Measurements from ENCODE around the gene SPATA18. TPM values are rescaled to one million over a fixed set of nuclear protein-coding genes. Genes with fewer than 3 reads are reported as not detected.
A peak's percentile ranks its signal among the peaks of the same experiment; 100 is the strongest.

The SPATA18 gene
- total and polyA plus RNA-seq, 5 donors from 2014 or later: not detected

GRCh38 chr4:52036886-52037530, 14.1 kb upstream of the SPATA18 start:
- H3K4me3 ChIP-seq (ENCODE audit: low read depth, low read length): peak overlapping the region; percentile 75
- H3K27ac ChIP-seq (ENCODE audit: insufficient read depth, low read length, poor library complexity, severe bottlenecking): no peak overlapping the region
- H3K36me3 ChIP-seq (ENCODE audit: control insufficient read depth, insufficient read depth, low read length): no peaks in the 10 kb centered on the region
- DNase-seq (no peak), ATAC-seq (ENCODE audit: low read depth in 2 of 2) (no peak)
- H3K27me3 Mint-ChIP-seq: peaks cover 22% of the 10 kb centered on the region
- H3K27ac Mint-ChIP-seq: peak overlapping the region; percentile 65 to 76 (median 72)
- H3K4me3 Mint-ChIP-seq: peak overlapping the region; percentile 83 to 93 (median 87)
- H3K36me3 Mint-ChIP-seq: peaks cover 3% of the 10 kb centered on the region
- no peaks in the 10 kb centered on the region for H3K9me3 ChIP-seq (ENCODE audit: control insufficient read depth in 2 of 2, low read length in 2 of 2)
- peaks cover 0 to 2% (median 0%) of the 10 kb centered on the region in 7 donors for H3K9me3 Mint-ChIP-seq
- H3K4me1 Mint-ChIP-seq: peaks cover 10 to 41% (median 23%) of the 10 kb centered on the region in 4 donors
- H3K4me1 ChIP-seq (ENCODE audit: control insufficient read depth, insufficient read depth, low read length, poor library complexity, severe bottlenecking): peaks cover 12% of the 10 kb centered on the region
- H3K27me3 ChIP-seq (ENCODE audit: control insufficient read depth, insufficient read depth, low read length): peaks cover 8% of the 10 kb centered on the region

GRCh38 chr4:52037689-52038102, 13.4 kb upstream of the SPATA18 start:
- H3K36me3 Mint-ChIP-seq: peaks cover 3% of the 10 kb centered on the region
- peak; percentile 36 to 42 for ATAC-seq (ENCODE audit: low read depth in 2 of 2)

GRCh38 chr4:52038103-52038912, 12.8 kb upstream of the SPATA18 start, which contains the start of gene SGCB:
SGCB (minus strand) TSS chr4:52038299; CDS start chr4:52038259, 40 bp downstream.
- H3K9me3 Mint-ChIP-seq: peaks cover 0 to 2% (median 0%) of the 10 kb centered on the region in 7 donors

More at GRCh38 chr4:52037689-52038102, 13.4 kb upstream of the SPATA18 start:
- Histone ChIP-seq H3K27ac (ENCODE audit: insufficient read depth, low read length, poor library complexity, severe bottlenecking) (no peak overlapping the region), H3K4me3 (ENCODE audit: low read depth, low read length) (peak overlapping the region; percentile 75), H3K36me3 (ENCODE audit: control insufficient read depth, insufficient read depth, low read length) (no peaks in the 10 kb centered on the region), H3K27me3 (ENCODE audit: control insufficient read depth, insufficient read depth, low read length) (peaks cover 14% of the 10 kb centered on the region), H3K4me1 (ENCODE audit: control insufficient read depth, insufficient read depth, low read length, poor library complexity, severe bottlenecking) (peaks cover 12% of the 10 kb centered on the region), H3K9me3 (ENCODE audit: control insufficient read depth in 2 of 2, low read length in 2 of 2) (no peaks in the 10 kb centered on the region)
- Mint-ChIP-seq H3K27me3 (peaks cover 29% of the 10 kb centered on the region), H3K4me3 (peak overlapping the region; percentile 83 to 93 (median 87)), H3K27ac (peak overlapping the region; percentile 65 to 76 (median 72)), H3K9me3 (peaks cover 0 to 2% (median 0%) of the 10 kb centered on the region in 7 donors), H3K4me1 (peaks cover 10 to 41% (median 23%) of the 10 kb centered on the region in 4 donors)
- peak in 1 of 3 donors; percentile 45 for DNase-seq

GRCh38 chr4:52045028-52045427, 6.1 kb upstream of the SPATA18 start:
- no peaks in the 10 kb centered on the region for H3K4me1 ChIP-seq (ENCODE audit: control insufficient read depth, insufficient read depth, low read length, poor library complexity, severe bottlenecking)
- Mint-ChIP-seq H3K27ac (no peak overlapping the region), H3K36me3 (no peaks in the 10 kb centered on the region), H3K4me1 (peaks cover 0 to 2% (median 0%) of the 10 kb centered on the region in 4 donors), H3K9me3 (no peaks in the 10 kb centered on the region), H3K4me3 (no peak overlapping the region), H3K27me3 (peaks cover 64% of the 10 kb centered on the region)
- H3K4me3 ChIP-seq (ENCODE audit: low read depth, low read length): no peak overlapping the region
- H3K27ac ChIP-seq (ENCODE audit: insufficient read depth, low read length, poor library complexity, severe bottlenecking): no peak overlapping the region
- peaks cover 22% of the 10 kb centered on the region for H3K27me3 ChIP-seq (ENCODE audit: control insufficient read depth, insufficient read depth, low read length)
- no peak for ATAC-seq (ENCODE audit: low read depth in 2 of 2)
- H3K36me3 ChIP-seq (ENCODE audit: control insufficient read depth, insufficient read depth, low read length): no peaks in the 10 kb centered on the region
- DNase-seq: no peak
- no peaks in the 10 kb centered on the region for H3K9me3 ChIP-seq (ENCODE audit: control insufficient read depth in 2 of 2, low read length in 2 of 2)

More at GRCh38 chr4:52038103-52038912, 12.8 kb upstream of the SPATA18 start, which contains the start of gene SGCB:
- H3K27ac Mint-ChIP-seq: peak within 1 kb of the TSS; percentile 65 to 76 (median 72)
- H3K4me3 ChIP-seq (ENCODE audit: low read depth, low read length): peak within 1 kb of the TSS; percentile 75
- peak within 1 kb of the TSS; percentile 83 to 93 (median 87) for H3K4me3 Mint-ChIP-seq
- H3K36me3 ChIP-seq (ENCODE audit: control insufficient read depth, insufficient read depth, low read length): no peaks in the 10 kb centered on the region
- ATAC-seq (ENCODE audit: low read depth in 2 of 2): peak; percentile 87 to 89
- peaks cover 35% of the 10 kb centered on the region for H3K27me3 Mint-ChIP-seq
- H3K4me1 ChIP-seq (ENCODE audit: control insufficient read depth, insufficient read depth, low read length, poor library complexity, severe bottlenecking): peaks cover 12% of the 10 kb centered on the region
- H3K27ac ChIP-seq (ENCODE audit: insufficient read depth, low read length, poor library complexity, severe bottlenecking): no peak within 1 kb of the TSS
- peaks cover 10 to 41% (median 23%) of the 10 kb centered on the region in 4 donors for H3K4me1 Mint-ChIP-seq
- H3K9me3 ChIP-seq (ENCODE audit: control insufficient read depth in 2 of 2, low read length in 2 of 2): no peaks in the 10 kb centered on the region
- DNase-seq: peak; percentile 60 to 62 (median 62)
- H3K36me3 Mint-ChIP-seq: peaks cover 3% of the 10 kb centered on the region
- H3K27me3 ChIP-seq (ENCODE audit: control insufficient read depth, insufficient read depth, low read length): peaks cover 18% of the 10 kb centered on the region

- peaks cover 26% of the 10 kb centered on the region for H3K27me3 ChIP-seq (ENCODE audit: control insufficient read depth, insufficient read depth, low read length)
Observed at GRCh38 chr4:52049266-52049665, 1.8 kb upstream of the SPATA18 start.

GRCh38 chr4:52051615-52052474, 741 bp downstream of the SPATA18 start:
- Mint-ChIP-seq H3K9me3 (peaks cover 0 to 6% (median 0%) of the 10 kb centered on the region in 7 donors), H3K27me3 (peaks cover 73% of the 10 kb centered on the region)

More at GRCh38 chr4:52049266-52049665, 1.8 kb upstream of the SPATA18 start:
- Histone ChIP-seq H3K27ac (ENCODE audit: insufficient read depth, low read length, poor library complexity, severe bottlenecking) (no peak overlapping the region), H3K4me3 (ENCODE audit: low read depth, low read length) (no peak overlapping the region), H3K4me1 (ENCODE audit: control insufficient read depth, insufficient read depth, low read length, poor library complexity, severe bottlenecking) (peaks cover 13% of the 10 kb centered on the region), H3K9me3 (ENCODE audit: control insufficient read depth in 2 of 2, low read length in 2 of 2) (no peaks in the 10 kb centered on the region), H3K36me3 (ENCODE audit: control insufficient read depth, insufficient read depth, low read length) (no peaks in the 10 kb centered on the region)
- Mint-ChIP-seq H3K27ac (no peak overlapping the region), H3K4me3 (no peak overlapping the region), H3K36me3 (no peaks in the 10 kb centered on the region), H3K9me3 (peaks cover 0 to 6% (median 0%) of the 10 kb centered on the region in 7 donors), H3K27me3 (peaks cover 70% of the 10 kb centered on the region), H3K4me1 (peaks cover 7 to 26% (median 13%) of the 10 kb centered on the region in 4 donors)
- ATAC-seq (ENCODE audit: low read depth in 2 of 2): no peak
- DNase-seq: no peak

GRCh38 chr4:52052475-52052780, 1.3 kb downstream of the SPATA18 start:
- Mint-ChIP-seq H3K27me3 (peaks cover 67% of the 10 kb centered on the region), H3K4me3 (peak overlapping the region in 2 of 4 donors; percentile 6 to 65), H3K36me3 (no peaks in the 10 kb centered on the region), H3K9me3 (peaks cover 0 to 6% (median 0%) of the 10 kb centered on the region in 7 donors), H3K27ac (no peak overlapping the region), H3K4me1 (peaks cover 7 to 26% (median 13%) of the 10 kb centered on the region in 4 donors)
- Histone ChIP-seq H3K9me3 (ENCODE audit: control insufficient read depth in 2 of 2, low read length in 2 of 2) (no peaks in the 10 kb centered on the region), H3K4me3 (ENCODE audit: low read depth, low read length) (no peak overlapping the region), H3K27me3 (ENCODE audit: control insufficient read depth, insufficient read depth, low read length) (peaks cover 34% of the 10 kb centered on the region), H3K4me1 (ENCODE audit: control insufficient read depth, insufficient read depth, low read length, poor library complexity, severe bottlenecking) (peaks cover 13% of the 10 kb centered on the region), H3K27ac (ENCODE audit: insufficient read depth, low read length, poor library complexity, severe bottlenecking) (no peak overlapping the region), H3K36me3 (ENCODE audit: control insufficient read depth, insufficient read depth, low read length) (no peaks in the 10 kb centered on the region)
- no peak for ATAC-seq (ENCODE audit: low read depth in 2 of 2)
- DNase-seq: no peak

More at GRCh38 chr4:52051615-52052474, 741 bp downstream of the SPATA18 start:
- peak overlapping the region in 2 of 4 donors; percentile 39 to 65 for H3K4me3 Mint-ChIP-seq
- DNase-seq: no peak
- no peaks in the 10 kb centered on the region for H3K36me3 ChIP-seq (ENCODE audit: control insufficient read depth, insufficient read depth, low read length)
- peaks cover 13% of the 10 kb centered on the region for H3K4me1 ChIP-seq (ENCODE audit: control insufficient read depth, insufficient read depth, low read length, poor library complexity, severe bottlenecking)
- peaks cover 7 to 26% (median 13%) of the 10 kb centered on the region in 4 donors for H3K4me1 Mint-ChIP-seq
- H3K27me3 ChIP-seq (ENCODE audit: control insufficient read depth, insufficient read depth, low read length): peaks cover 31% of the 10 kb centered on the region
- ATAC-seq (ENCODE audit: low read depth in 2 of 2): no peak
- H3K36me3 Mint-ChIP-seq: no peaks in the 10 kb centered on the region
- H3K4me3 ChIP-seq (ENCODE audit: low read depth, low read length): no peak overlapping the region
- H3K27ac Mint-ChIP-seq: no peak overlapping the region
- no peak overlapping the region for H3K27ac ChIP-seq (ENCODE audit: insufficient read depth, low read length, poor library complexity, severe bottlenecking)
- no peaks in the 10 kb centered on the region for H3K9me3 ChIP-seq (ENCODE audit: control insufficient read depth in 2 of 2, low read length in 2 of 2)
